ENCODE results near the gene TMEM273.

The TMEM273 gene

GRCh38 chr10:49139028-49139845 is 49.0 kb downstream of the TMEM273 start:
- DNase-seq (ENCODE audit: low read depth): peak; percentile 36

DNA sequence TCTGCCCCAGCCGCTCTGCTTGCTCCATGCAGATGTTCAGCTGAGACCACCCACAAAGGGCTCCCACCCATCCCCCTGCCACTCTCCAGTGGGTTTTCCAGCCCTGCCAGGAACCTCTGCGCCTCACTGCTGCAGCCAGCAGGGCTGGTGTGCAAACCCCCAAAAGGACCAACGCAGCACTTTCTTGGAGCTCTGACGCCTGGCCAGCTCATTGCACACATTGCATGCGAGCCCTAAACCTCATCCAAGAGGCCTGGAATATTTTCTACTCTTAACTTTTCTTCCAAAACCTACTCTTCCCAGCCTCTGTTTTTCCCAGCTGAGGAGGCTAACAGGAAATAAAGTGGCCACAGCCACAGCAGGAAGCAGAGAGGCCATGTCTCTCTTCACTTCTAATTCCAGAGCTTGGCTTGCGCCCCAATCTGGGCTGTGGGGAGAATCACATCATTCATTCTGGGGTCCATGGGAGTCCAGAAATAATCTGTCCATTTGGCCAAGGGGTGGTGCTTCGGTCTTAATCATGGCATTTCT is 49.8 kb downstream of the TMEM273 start:
- peak; percentile 57 for DNase-seq (ENCODE audit: low read depth)

GRCh38 chr10:49136525-49136924 is 51.7 kb downstream of the TMEM273 start:
- DNase-seq (ENCODE audit: low read depth): no peak

- DNase-seq (ENCODE audit: low read depth): no peak
Observed at GRCh38 chr10:49135575-49136313, 52.4 kb downstream of the TMEM273 start.

- no peak for DNase-seq (ENCODE audit: low read depth)
Observed at GRCh38 chr10:49134327-49134726, 53.9 kb downstream of the TMEM273 start.

DNA sequence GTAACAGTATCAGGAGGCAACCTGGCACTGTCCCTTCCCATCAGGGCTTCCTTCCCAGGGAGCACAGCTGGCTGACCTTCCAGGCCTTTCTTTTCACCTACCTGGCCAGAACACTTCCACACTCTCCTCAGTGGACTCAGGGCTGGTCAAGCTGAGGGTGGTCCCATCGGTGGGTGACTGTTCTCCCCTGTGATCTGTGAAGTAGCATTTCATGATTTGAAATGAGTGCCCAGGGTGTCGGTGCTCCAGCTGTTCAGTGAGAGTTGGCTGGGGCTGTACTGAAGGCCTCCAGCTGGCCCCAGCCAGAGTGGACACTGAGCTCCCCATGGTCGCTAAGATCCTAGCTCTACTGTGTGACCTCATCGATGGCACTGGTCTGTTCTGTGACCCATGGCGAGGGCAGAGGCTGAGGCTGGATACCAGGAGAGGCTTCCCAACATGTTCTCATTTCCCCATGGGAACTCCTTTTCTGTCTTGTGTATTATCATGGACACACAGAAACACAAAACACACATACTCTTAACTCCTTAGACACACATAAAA is 54.4 kb downstream of the TMEM273 start, which contains the start of gene FAM170B:
FAM170B (minus strand) TSS at position 316 of the 543 bp plus-strand sequence; CDS start at position 213, 103 bp downstream.
- no peak for DNase-seq (ENCODE audit: low read depth)

DNA sequence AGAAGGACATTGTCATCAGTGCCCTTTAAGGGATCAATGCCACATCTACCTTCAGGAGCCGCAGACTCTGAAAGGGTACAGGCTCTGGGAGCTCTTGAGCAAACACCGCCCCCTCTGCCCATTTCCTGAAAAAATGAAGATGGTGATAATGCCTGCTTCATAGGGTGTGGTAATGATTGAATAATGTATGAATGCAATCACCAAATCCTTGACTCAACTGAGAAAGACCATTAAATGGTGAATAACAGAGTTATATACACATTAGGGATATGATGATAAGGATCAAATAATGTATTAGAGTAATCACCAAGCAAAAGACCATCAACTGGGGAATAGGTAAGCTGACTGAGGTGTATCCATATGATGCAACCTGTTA is 55.8 kb downstream of the TMEM273 start:
- no peak for DNase-seq (ENCODE audit: low read depth)

DNA sequence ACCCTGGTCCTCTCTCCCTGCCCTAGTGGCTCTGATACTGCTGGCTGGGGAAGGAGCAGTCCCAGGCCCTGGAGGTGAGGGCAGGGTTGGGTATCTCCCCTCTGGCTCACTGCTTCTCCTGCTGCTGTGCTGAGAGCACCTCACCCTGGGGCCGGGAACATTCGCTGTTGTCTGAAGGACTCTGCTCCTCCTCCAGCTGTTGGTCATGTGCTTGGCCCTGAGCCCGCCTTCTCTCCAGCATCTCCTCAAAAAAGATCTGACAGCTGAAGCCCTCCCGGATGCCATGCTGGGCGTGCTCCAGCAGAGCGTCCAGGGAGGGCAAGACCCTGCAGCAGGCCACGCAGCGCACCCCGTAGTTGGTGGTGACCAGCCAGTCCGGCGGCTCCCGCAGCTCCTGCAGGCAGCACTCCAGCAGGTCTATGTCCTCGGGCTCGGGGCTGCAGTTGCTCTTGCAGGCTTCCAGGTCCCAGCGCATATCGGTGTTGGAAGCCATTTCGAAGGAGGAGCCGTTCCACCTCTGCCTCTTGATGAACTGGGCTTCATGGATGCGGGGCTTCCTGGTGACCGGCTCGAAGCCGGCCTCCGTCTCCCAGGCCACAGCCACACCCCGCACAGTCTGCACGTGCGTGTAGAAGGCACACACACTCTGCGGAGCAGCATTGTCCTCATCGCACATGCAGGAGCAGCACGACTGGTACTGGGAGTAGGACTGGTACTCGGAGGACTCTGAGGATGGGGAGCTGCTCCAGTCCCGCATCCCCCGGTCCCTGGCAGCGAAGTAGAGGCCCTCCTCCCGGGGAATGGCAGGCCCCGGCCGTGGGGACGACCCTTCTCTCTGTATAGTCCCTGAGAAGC is 56.5 kb downstream of the TMEM273 start:
- DNase-seq (ENCODE audit: low read depth): no peak

GRCh38 chr10:49129376-49129775 is 58.8 kb downstream of the TMEM273 start:
- no peak for DNase-seq (ENCODE audit: low read depth)

GRCh38 chr10:49128854-49129253 is 59.3 kb downstream of the TMEM273 start:
- no peak for DNase-seq (ENCODE audit: low read depth)

DNA sequence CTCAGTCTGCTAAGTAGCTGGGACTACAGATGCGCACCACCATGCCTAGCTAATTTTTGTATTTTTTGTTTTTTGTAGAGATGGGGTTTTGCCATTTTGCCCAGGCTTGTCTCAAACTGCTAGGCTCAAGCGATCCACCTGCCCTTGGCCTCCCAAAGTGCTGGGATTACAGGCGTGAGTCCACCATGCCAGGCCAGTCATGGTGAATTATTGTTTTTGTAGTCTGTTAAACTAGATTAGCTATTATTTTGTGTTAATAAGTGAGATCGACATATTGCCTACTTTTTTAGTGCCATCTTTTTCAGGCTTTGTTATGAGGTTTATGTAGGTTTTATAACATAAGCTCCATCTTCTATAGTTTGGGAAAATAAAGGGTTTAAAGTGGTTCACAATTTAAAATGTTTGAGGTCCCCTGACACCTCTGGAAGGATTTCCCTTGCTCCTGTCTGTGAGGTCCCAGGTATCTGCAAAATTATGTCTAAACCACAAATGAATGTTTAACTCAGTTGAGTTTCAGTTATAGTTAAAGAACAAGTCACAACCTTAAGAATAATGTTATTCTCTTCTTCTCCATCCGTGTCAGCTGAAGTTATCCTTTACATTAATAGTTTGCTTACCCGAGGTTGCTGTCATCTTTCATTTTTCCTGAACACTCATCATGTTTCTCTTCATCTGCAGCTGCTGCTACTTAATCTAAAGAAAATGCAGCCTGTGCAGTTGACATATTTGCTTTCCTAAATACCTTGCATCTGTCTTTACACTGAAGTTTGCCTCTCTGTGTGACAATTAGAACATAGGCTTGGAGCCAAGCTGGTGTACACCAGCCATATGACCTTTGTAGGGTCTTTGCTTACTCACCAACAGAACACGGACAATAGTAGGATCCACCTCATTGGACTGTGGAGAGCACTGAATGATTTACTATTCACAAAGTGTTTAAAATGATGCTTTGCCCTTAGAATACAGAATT is 63.9 kb downstream of the TMEM273 start:
- no peak for DNase-seq (ENCODE audit: low read depth)

- no peak for DNase-seq (ENCODE audit: low read depth)
Observed at GRCh38 chr10:49120911-49121310, 67.3 kb downstream of the TMEM273 start.

DNA sequence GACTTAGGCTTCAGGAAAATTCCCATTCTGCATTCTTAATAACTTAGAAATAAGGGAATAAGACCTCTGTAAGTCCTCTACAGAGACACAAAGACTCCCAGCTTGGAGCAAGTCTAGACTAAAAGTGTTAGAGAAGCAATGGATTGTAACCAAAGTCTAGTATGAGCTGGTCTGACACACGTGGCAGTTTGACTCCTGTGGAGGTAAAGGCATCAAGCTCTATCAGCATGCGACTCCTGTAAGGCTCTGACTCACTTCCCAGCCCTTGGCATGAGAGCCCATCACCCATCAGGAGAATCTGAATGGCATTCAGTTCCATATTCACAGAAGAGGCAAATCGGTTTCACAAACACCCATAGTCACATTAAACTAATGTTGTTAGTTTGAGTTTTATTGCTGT is 68.4 kb downstream of the TMEM273 start:
- DNase-seq (ENCODE audit: low read depth): no peak

GRCh38 chr10:49118430-49119074 is 69.6 kb downstream of the TMEM273 start:
- DNase-seq (ENCODE audit: low read depth): no peak

GRCh38 chr10:49117376-49118070 is 70.7 kb downstream of the TMEM273 start:
- DNase-seq (ENCODE audit: low read depth): no peak

GRCh38 chr10:49116509-49117375 is 71.4 kb downstream of the TMEM273 start:
- DNase-seq (ENCODE audit: low read depth): no peak

DNA sequence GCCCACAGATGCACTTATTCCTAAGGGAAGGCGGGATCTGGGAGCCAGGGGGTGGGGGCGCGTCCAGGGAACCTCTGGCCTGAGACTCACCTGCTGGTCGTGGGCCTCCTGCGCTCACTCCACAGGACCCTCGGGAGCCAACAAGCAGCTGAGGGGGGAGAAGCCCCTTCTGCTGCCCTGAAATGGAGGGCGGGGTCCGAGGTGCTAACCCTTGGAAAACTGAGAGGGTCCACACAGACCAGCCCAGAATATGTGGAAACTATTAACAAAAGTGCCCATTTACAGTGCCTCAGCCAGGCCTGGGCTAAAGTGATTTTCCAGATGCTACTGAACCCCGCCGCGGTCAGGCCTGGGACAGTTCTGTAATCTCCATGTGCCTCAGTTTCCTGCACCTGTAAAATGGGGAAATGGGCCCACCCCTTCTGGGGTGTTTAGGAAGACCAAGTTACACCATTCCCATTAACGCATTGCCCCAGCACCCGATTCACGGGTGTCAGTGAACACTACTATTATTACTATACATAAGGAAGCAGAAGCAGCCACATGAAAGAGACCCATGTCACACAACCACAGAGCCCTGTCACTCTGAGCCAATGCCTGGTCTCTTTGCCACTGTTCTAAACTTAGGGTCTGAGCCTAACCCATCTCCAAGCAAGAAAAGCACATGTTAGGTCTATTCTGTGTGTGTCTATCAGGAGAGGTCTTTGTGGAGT is 72.2 kb downstream of the TMEM273 start:
- DNase-seq (ENCODE audit: low read depth): no peak

All from fibroblast of gingiva (primary cell).